ENCODE results near the gene PKIG. TPM values are rescaled to one million over a fixed set of nuclear protein-coding genes. Genes with fewer than 3 reads are reported as not detected.
"Not testable (repeated sequence)": the region's sequence is repeated elsewhere in the genome, so short reads cannot be mapped to it uniquely, and the experiment has no call there.

Gene PKIG
- total RNA-seq, 1 experiment from 2014 or later: 20.1 TPM

GRCh38 chr20:44651684-44652423 is 69.5 kb downstream of the PKIG start, which contains the start of gene ADA:
Gene ADA, minus strand, starts transcription at chr20:44651699. Its CDS starts 92 bp downstream, at chr20:44651607.
- Histone ChIP-seq H3K4me3 (replicated peaks in 1 of 2; ENCODE audit: low read depth in 1 of 2, low read length in 2 of 2) (peak within 1 kb of the TSS; percentile 72 to 82), H3K27ac (ENCODE audit: low read depth, low read length) (peak within 1 kb of the TSS; percentile 70), H4K20me1 (ENCODE audit: insufficient read depth) (no peaks in the 10 kb centered on the region), H3K36me3 (ENCODE audit: control insufficient read depth in 1 of 2, insufficient read depth in 2 of 2, low read length in 2 of 2) (no peaks in the 10 kb centered on the region), H3K27me3 (ENCODE audit: insufficient read depth, low read length) (0 out of 2 replicates have a peak, but pooled peaks cover 3% of the 10 kb centered on the region), H3K9ac (ENCODE audit: low read length) (peak within 1 kb of the TSS; percentile 73), H3K4me2 (ENCODE audit: low read length) (peak within 1 kb of the TSS; percentile 98), H3K4me1 (ENCODE audit: control insufficient read depth in 1 of 2, insufficient read depth in 2 of 2, low read length in 2 of 2) (peaks cover 11 to 16% of the 10 kb centered on the region in 2 experiments; a peak in 3 of 4 replicates), H3K79me2 (ENCODE audit: insufficient read depth, low read length) (no peaks in the 10 kb centered on the region), H2AFZ (ENCODE audit: low read depth, low read length, poor library complexity, severe bottlenecking) (peak within 1 kb of the TSS; percentile 74), H3K9me2 (ENCODE audit: insufficient read depth) (no peaks in the 10 kb centered on the region), H3K9me3 (ENCODE audit: control insufficient read depth in 1 of 2, insufficient read depth in 1 of 2, low read depth in 1 of 2, low read length in 2 of 2) (no peaks in the 10 kb centered on the region)
- ChIA-PET POLR2A (no interaction called here), RAD21 (ENCODE audit: low non-redundant PET in 1 of 2, low total read pairs in 2 of 2, uncharacterized antibody in 2 of 2, unreplicated experiment in 2 of 2) (interaction anchor here in 1 of 2 experiments (0.7 kb wide), 1 partner anchor 201 kb away, joined by 6 read pairs; no protein-coding TSS in a partner anchor), CTCF (interaction anchor here (2.2 kb wide), 1 partner anchor 32 kb away, joined by 9 read pairs; no protein-coding TSS in a partner anchor)
- TF ChIP-seq ZFX (IDR thresholded peaks at IDR 0.05) (peak; percentile 56), EGR1 (IDR thresholded peaks at IDR 0.05; ENCODE audit: low read depth) (no peak)
- no TSS peak for BruUV-seq (replicated peaks)
- intact Hi-C loops (cut with micrococcal nuclease): no loop called here
- DNase-seq (ENCODE audit: low read depth, low spot score): no peak
- ATAC-seq: peak; percentile 85

DNA sequence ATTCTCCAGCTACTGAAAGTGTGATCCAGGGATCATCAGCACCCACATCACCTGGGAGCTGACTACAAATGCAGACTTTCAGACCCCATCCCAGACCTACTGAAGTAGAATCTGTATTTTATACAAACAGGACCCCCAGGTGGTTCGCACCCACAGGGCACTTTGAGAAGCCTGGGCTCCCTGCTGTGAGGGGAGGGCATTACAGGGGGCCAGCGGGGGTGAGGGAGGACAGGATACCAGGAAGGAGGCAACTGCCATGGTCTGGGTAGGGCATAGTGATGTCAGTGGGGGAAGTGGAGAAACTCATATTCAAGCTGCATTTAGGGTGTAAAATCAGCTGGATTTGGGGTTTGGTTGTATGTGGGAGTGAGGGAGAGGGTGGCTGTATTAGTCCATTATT is 71.2 kb downstream of the PKIG start:
- Histone ChIP-seq H3K4me3 (replicated peaks in 1 of 2; ENCODE audit: low read depth in 1 of 2, low read length in 2 of 2) (no peak overlapping the region), H3K27ac (ENCODE audit: low read depth, low read length) (no peak overlapping the region), H3K36me3 (ENCODE audit: control insufficient read depth in 1 of 2, insufficient read depth in 2 of 2, low read length in 2 of 2) (no peaks in the 10 kb centered on the region), H2AFZ (ENCODE audit: low read depth, low read length, poor library complexity, severe bottlenecking) (no peak overlapping the region), H3K9ac (ENCODE audit: low read length) (no peak overlapping the region), H3K4me2 (ENCODE audit: low read length) (no peak overlapping the region), H3K4me1 (ENCODE audit: control insufficient read depth in 1 of 2, insufficient read depth in 2 of 2, low read length in 2 of 2) (peaks cover 11 to 16% of the 10 kb centered on the region in 2 experiments; a peak in 3 of 4 replicates), H3K79me2 (ENCODE audit: insufficient read depth, low read length) (no peaks in the 10 kb centered on the region), H4K20me1 (ENCODE audit: insufficient read depth) (no peaks in the 10 kb centered on the region), H3K9me3 (ENCODE audit: control insufficient read depth in 1 of 2, insufficient read depth in 1 of 2, low read depth in 1 of 2, low read length in 2 of 2) (no peaks in the 10 kb centered on the region), H3K9me2 (ENCODE audit: insufficient read depth) (no peaks in the 10 kb centered on the region), H3K27me3 (ENCODE audit: insufficient read depth, low read length) (0 out of 2 replicates have a peak, but pooled peaks cover 3% of the 10 kb centered on the region)
- ATAC-seq (no peak), DNase-seq (ENCODE audit: low read depth, low spot score) (no peak)
- TF ChIP-seq RAD21 (IDR thresholded peaks at IDR 0.05; ENCODE audit: low read depth) (no peak), CEBPB (IDR thresholded peaks at IDR 0.05; ENCODE audit: low read depth) (no peak), ATF3 (IDR thresholded peaks at IDR 0.05) (no peak), EZH2phosphoT487 (IDR thresholded peaks at IDR 0.05; ENCODE audit: borderline replicate concordance) (no peak)
- BruUV-seq (replicated peaks): no TSS peak
- CTCF ChIA-PET: interaction anchor here (2.2 kb wide), 1 partner anchor 30 kb away, joined by 9 read pairs; no protein-coding TSS in a partner anchor
- RAD21 ChIA-PET (ENCODE audit: low non-redundant PET in 1 of 2, low total read pairs in 2 of 2, uncharacterized antibody in 2 of 2, unreplicated experiment in 2 of 2): no interaction called here
- intact Hi-C loops (cut with micrococcal nuclease): no loop called here
- POLR2A ChIA-PET: no interaction called here

- H3K36me3 ChIP-seq (ENCODE audit: control insufficient read depth in 1 of 2, insufficient read depth in 2 of 2, low read length in 2 of 2); RAD21 ChIA-PET (ENCODE audit: low non-redundant PET in 1 of 2, low total read pairs in 2 of 2, uncharacterized antibody in 2 of 2, unreplicated experiment in 2 of 2); H3K4me3 ChIP-seq (replicated peaks in 1 of 2; ENCODE audit: low read depth in 1 of 2, low read length in 2 of 2); H3K9me3 ChIP-seq (ENCODE audit: control insufficient read depth in 1 of 2, insufficient read depth in 1 of 2, low read depth in 1 of 2, low read length in 2 of 2); H3K27me3 ChIP-seq (ENCODE audit: insufficient read depth, low read length); BruUV-seq (replicated peaks); intact Hi-C loops (cut with micrococcal nuclease); CTCF ChIA-PET; H3K9ac ChIP-seq (ENCODE audit: low read length); DNase-seq (ENCODE audit: low read depth, low spot score); H3K4me2 ChIP-seq (ENCODE audit: low read length); H2AFZ ChIP-seq (ENCODE audit: low read depth, low read length, poor library complexity, severe bottlenecking); H3K27ac ChIP-seq (ENCODE audit: low read depth, low read length); POLR2A ChIA-PET; ATAC-seq; H4K20me1 ChIP-seq (ENCODE audit: insufficient read depth); H3K79me2 ChIP-seq (ENCODE audit: insufficient read depth, low read length); H3K9me2 ChIP-seq (ENCODE audit: insufficient read depth): not testable (repeated sequence)
- H3K4me1 ChIP-seq (ENCODE audit: control insufficient read depth in 1 of 2, insufficient read depth in 2 of 2, low read length in 2 of 2): peaks cover 11 to 16% of the 10 kb centered on the region in 2 experiments; a peak in 3 of 4 replicates
These were observed 71.8 kb downstream of the PKIG start for GRCh38 chr20:44654210-44654609.
